HAP-1 (cell line): ENCODE results near the gene HMBS.
A peak's percentile ranks its signal among the peaks of the same experiment; 100 is the strongest.
"Not testable (repeated sequence)": the region's sequence is repeated elsewhere in the genome, so short reads cannot be mapped to it uniquely, and the experiment has no call there.

Experiments used
- DNase-seq, 2 experiments: peaks; one replicate each; pipeline ENCODE4 v3.0.0-alpha.2; 2016 to 2020; ENCODE audit warnings: low spot score in 2 of 2
- H3K27me3 ChIP-seq: fragments of 250-450 bp; sonication (Bioruptor Pico); 2 replicates; pipeline ENCODE4 v1.5.1; 2020; ENCODE audit warnings: low read depth, mild to moderate bottlenecking, moderate library complexity
- H3K36me3 ChIP-seq: fragments of 250-450 bp; sonication (Bioruptor Pico); replicated peaks from 2 replicates; pipeline ENCODE4 v1.5.1; 2020; ENCODE audit warnings: mild to moderate bottlenecking
- H3K4me1 ChIP-seq: fragments of 250-450 bp; sonication (Bioruptor Pico); 2 replicates; pipeline ENCODE4 v1.5.1; 2020; ENCODE audit warnings: mild to moderate bottlenecking
- H3K4me3 ChIP-seq: fragments of 250-450 bp; sonication (Bioruptor Pico); 2 replicates; pipeline ENCODE4 v1.5.1; 2020; ENCODE audit warnings: mild to moderate bottlenecking, moderate library complexity
- H3K9me3 ChIP-seq: fragments of 250-450 bp; sonication (Bioruptor Pico); 2 replicates; pipeline ENCODE4 v1.5.1; 2020; ENCODE audit warnings: mild to moderate bottlenecking, moderate library complexity
- in situ Hi-C: fragments of 300-500 bp; cut with MboI; formaldehyde crosslinking; loops from 3 replicates; pipeline ENCODE4 v1.14.3; 2020; ENCODE audit warnings: low sequenced_read_pairs, inconsistent platforms, mixed read lengths

Gene HMBS

GRCh38 chr11:119100994-119101758 lies 16.5 kb downstream of the HMBS start:
- H3K9me3 ChIP-seq: no peaks in the 10 kb centered on the region
- peak overlapping the region; percentile 71 for H3K4me3 ChIP-seq
- H3K27me3 ChIP-seq: no peaks in the 10 kb centered on the region
- peaks cover 15% of the 10 kb centered on the region for H3K4me1 ChIP-seq
- in situ Hi-C loops: loop anchor here (5.0 kb wide), 1 partner anchor 96 kb away; no protein-coding TSS in a partner anchor
- peaks cover 29% of the 10 kb centered on the region for H3K36me3 ChIP-seq
- peak in 1 of 2 experiments; percentile 60 for DNase-seq

DNA sequence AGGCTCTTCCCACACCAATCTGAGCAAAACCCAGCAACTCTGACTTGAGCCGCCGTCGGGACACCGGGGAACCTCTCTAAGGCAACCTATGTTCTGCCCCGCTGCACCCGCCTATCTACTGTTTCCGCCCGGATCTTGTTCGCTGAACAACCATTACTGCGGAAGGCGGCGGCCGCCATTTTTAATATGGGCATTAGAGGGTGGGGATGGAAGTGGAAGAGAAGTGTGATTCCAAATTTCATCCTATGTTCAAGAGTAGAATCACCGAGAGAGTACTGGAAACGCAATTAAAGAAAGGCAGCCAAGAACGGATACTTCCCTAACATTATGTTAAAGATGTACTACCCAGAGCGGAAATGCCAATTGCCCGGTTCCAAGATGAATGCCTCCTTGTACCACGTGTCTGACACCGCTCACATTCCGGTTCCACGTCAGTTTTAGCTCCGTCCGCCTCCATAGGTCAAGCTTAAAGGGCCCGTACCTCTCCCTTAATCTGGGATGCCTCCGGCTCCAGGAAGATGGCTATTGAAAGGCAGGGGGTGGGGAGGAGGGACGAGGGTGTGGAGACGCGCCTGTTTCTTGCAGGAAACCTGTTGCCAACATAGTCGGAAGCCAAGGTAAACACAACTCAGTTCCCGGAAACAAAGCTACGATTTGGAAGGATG lies 17.2 kb downstream of the HMBS start, which contains the start of gene DPAGT1:
Gene DPAGT1, minus strand, starts transcription at position 95 of the 665 bp plus-strand sequence. CDS start 198 bp downstream, outside the sequence.
- H3K4me1 ChIP-seq: peaks cover 23% of the 10 kb centered on the region
- in situ Hi-C loops: loop anchor here (5.0 kb wide), 1 partner anchor 95 kb away; no protein-coding TSS in a partner anchor
- peak; percentile 95 to 97 for DNase-seq
- H3K9me3 ChIP-seq: no peaks in the 10 kb centered on the region
- peak within 1 kb of the TSS; percentile 71 for H3K4me3 ChIP-seq
- no peaks in the 10 kb centered on the region for H3K27me3 ChIP-seq
- H3K36me3 ChIP-seq: peaks cover 22% of the 10 kb centered on the region

DNA sequence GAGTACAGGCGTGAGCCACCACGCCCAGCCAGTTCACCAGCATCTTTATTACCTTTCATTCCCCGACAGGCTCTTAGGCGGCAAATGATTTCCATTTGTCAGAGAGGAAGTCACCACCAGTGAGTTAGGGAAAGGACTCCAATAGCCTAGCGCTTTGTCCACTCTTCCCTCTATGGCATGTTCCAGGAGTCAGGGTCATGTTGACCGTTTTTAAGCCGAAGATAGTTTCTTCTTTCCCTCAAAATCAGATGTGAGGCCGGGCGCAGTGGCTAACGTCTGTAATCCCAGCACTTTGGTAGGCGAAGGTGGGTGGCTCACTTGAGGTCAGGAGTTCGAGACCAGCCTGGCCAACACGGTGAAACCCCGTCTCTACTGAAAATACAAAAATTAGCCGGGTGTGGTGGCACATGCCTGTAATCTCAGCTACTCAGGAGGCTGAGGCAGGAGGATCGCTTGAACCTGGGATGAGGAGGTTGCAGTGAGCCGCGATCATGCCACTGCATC lies 18.5 kb downstream of the HMBS start:
- not testable (repeated sequence) for DNase-seq, H3K27me3 ChIP-seq, H3K36me3 ChIP-seq, H3K9me3 ChIP-seq
- H3K4me3 ChIP-seq: peak overlapping the region; percentile 71
- in situ Hi-C loops: loop anchor here (5.0 kb wide), 1 partner anchor 94 kb away; no protein-coding TSS in a partner anchor
- H3K4me1 ChIP-seq: peaks cover 24% of the 10 kb centered on the region

DNA sequence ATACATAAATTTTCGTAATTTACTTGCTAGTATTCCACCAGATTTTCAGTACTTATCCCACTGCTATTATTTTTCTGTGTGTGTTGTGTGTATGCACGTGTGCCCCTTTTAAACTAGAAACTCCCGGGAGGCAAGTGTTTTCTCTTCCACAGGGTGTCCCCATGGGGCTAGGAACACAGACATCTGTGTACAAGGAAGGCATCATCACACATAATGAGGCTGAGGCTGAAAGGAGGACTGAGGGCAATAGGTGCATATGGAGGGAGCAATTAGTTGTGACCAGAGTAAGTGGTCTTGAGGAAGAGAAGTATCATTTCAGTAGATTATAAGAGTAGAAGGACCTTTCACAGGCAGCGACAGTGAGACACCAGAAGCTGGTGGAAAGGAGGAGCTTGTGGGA lies 19.1 kb downstream of the HMBS start:
- H3K27me3 ChIP-seq: no peaks in the 10 kb centered on the region
- no peak for DNase-seq

DNA sequence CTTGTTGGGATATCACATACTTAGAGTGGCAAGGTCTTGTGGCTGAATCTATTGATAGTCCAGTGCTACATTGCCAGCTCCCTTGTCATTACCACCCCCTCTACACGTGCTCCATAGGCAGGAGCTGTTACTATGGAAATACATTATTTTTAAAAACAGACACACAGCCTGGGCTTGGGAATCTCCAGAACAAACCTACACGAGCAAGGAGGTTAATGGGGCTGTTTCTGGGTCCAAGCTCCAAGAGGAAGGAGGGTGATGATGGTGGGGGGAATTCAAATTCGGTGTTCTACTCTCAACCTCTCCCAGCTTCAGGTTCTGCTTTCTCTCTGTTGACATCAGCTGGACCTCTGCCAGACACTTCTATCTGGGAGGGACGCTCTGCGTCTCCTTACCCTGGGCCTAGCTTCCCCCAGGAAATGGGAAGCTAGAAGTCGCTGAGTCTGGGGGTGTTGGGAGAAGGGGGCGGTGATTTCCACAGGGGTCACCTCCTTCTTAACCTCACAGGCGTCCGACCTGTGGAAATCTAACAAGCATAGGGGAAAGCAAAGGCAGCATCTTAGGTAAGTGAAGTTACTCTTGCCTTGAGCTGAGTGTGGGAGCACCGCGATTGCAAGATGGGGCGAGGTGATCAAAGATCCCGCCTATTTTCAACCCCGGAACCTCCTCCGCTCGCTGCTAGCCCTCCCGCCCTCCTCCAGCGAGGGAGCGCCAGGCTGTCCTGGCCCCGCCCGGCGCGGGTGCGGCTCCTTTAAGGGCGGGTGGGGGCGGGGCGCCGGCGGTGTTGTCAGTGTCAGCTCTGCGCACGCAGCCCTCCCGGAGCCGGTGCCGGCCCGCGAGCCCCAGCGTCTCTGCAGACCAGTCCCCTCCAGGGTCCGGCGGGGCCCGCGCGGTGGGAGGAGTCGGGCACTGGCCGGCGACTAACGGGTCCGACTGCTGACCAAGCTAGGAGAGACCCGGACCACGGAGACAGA lies 22.2 kb downstream of the HMBS start, which contains the start of gene C2CD2L:
Gene C2CD2L, plus strand, starts transcription at position 781 of the 974 bp plus-strand sequence. CDS start 398 bp downstream, outside the sequence.
- H3K27me3 ChIP-seq: no peaks in the 10 kb centered on the region
- H3K36me3 ChIP-seq: peaks cover 8% of the 10 kb centered on the region
- H3K4me3 ChIP-seq: peak within 1 kb of the TSS; percentile 73
- in situ Hi-C loops: no loop called here
- peaks cover 21% of the 10 kb centered on the region for H3K4me1 ChIP-seq
- H3K9me3 ChIP-seq: no peaks in the 10 kb centered on the region
- DNase-seq: peak; percentile 91 to 92

More for the DNA sequence above, 19.1 kb downstream of the HMBS start:
- Histone ChIP-seq H3K4me3 (no peak overlapping the region), H3K9me3 (no peaks in the 10 kb centered on the region), H3K4me1 (peaks cover 29% of the 10 kb centered on the region), H3K36me3 (peaks cover 3% of the 10 kb centered on the region)
- in situ Hi-C loops: loop anchor here (5.0 kb wide), 1 partner anchor 94 kb away; no protein-coding TSS in a partner anchor

- H3K36me3 ChIP-seq: peaks cover 12% of the 10 kb centered on the region
- H3K9me3 ChIP-seq: no peaks in the 10 kb centered on the region
- H3K4me3 ChIP-seq: peak overlapping the region; percentile 73
- peaks cover 21% of the 10 kb centered on the region for H3K4me1 ChIP-seq
- DNase-seq: no peak
- in situ Hi-C loops: no loop called here
- no peaks in the 10 kb centered on the region for H3K27me3 ChIP-seq
Measured at GRCh38 chr11:119107538-119108145, 23.0 kb downstream of the HMBS start.

DNA sequence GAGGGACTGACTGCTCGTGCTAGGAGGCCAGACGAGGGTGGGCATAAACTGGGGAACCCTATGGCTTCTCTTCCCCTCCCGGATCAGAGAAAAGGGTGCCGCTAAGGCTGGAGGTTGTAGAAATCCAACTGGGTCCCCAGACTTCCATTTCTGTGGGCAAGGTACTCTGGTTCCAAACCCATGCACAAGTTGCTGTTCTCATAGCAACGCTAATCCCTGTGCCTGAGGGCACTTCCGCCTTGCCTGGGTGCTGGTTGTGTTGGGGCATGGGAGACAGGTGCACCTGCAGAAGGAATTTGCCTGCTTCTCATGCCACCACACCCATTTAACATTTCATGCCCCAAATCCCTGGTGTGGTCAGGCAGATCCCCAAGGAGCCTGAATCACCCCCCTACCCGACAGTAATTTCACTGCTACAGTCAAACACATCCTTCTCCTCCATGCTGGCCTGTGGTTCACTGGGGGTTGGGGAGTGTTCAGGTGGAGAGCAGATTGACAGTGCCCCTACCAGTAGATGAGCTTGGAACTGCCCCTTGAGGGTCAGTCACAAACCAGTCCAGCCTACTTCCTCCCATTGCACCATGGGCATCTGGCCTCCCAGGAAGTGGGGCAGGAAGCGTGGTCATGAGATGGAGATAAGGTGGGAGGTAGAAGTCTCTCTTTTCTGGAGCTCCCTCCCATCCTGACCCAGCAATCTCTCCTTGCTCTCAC lies 23.6 kb downstream of the HMBS start:
- DNase-seq: peak; percentile 65 to 84

DNA sequence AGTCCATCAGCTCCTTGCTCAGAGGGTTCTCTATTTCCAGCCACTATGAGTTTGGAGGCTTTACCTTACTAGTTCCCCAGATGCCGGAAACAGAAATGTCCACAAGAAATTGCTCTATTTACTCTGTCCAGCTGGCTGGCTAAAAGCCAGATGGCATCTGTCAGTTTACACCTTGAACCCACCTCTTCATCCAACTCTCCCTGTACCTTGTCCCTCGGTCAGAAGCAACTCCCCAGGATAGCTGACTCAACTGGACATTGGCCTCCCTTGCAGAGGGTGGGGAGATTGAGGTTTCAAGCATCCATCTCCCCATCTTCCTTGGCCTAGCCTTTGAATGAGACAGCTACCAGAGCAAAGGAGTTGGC lies 24.2 kb downstream of the HMBS start:
- H3K9me3 ChIP-seq: no peaks in the 10 kb centered on the region
- H3K4me3 ChIP-seq: no peak overlapping the region; the same call in 1 of the 2 replicates
- no peaks in the 10 kb centered on the region for H3K27me3 ChIP-seq
- no peak for DNase-seq
- peaks cover 14% of the 10 kb centered on the region for H3K36me3 ChIP-seq
- in situ Hi-C loops: no loop called here
- peaks cover 16% of the 10 kb centered on the region for H3K4me1 ChIP-seq

More for the DNA sequence above, 23.6 kb downstream of the HMBS start:
- Histone ChIP-seq H3K4me1 (peaks cover 16% of the 10 kb centered on the region), H3K36me3 (peaks cover 14% of the 10 kb centered on the region), H3K9me3 (no peaks in the 10 kb centered on the region), H3K4me3 (peak overlapping the region; percentile 73), H3K27me3 (no peaks in the 10 kb centered on the region)
- in situ Hi-C loops: no loop called here

DNA sequence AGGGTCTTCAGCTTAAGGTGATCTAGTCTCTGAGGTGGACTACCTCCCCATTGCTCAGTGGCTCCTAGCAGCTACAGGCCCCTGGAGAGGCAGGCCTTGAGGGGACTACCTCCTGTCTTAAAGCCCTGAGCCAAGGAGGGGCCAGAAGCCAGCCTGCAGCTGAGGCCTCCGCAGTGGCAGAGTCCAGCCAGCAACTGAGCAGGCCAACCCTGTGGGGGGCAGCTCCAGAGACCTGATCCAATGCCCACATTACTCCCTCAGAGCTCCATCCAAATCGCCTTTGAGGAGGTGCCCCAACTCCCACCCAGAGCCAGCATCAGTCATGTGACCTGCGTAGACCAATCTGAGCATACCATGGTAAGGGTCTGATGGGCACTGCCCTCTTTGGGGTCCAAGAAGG lies 25.2 kb downstream of the HMBS start:
- in situ Hi-C loops: loop anchor here (5.0 kb wide), 1 partner anchor 52 kb away; no protein-coding TSS in a partner anchor

DNA sequence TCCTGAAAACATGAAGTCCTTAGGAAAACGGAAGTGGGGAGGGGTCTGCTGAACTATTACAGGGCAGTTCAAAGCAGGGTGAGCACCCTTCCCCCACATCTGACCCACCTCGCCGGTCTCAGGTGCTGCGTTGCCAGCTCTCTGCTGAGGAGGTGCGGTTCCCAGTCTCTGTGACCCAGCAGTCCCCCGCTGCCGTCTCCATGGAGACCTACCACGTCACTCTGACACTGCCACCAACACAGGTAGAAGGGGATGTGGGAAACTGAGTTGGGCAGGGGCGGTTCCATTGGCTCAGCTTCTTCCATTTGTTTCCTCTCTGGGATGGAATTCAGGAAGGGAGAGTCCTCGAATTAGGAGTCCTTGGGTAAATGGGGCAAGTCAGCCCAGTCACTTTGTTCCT lies 25.8 kb downstream of the HMBS start:
- peaks cover 16% of the 10 kb centered on the region for H3K4me1 ChIP-seq
- in situ Hi-C loops: loop anchor here (5.0 kb wide), 1 partner anchor 52 kb away; no protein-coding TSS in a partner anchor
- H3K36me3 ChIP-seq: peaks cover 23% of the 10 kb centered on the region

More for the DNA sequence above, 25.2 kb downstream of the HMBS start:
- Histone ChIP-seq H3K9me3 (no peaks in the 10 kb centered on the region), H3K4me1 (peaks cover 16% of the 10 kb centered on the region), H3K4me3 (no peak overlapping the region), H3K36me3 (peaks cover 20% of the 10 kb centered on the region), H3K27me3 (no peaks in the 10 kb centered on the region)
- DNase-seq: no peak

GRCh38 chr11:119111361-119111925 lies 26.8 kb downstream of the HMBS start:
- no peaks in the 10 kb centered on the region for H3K27me3 ChIP-seq

More for the DNA sequence above, 25.8 kb downstream of the HMBS start:
- no peaks in the 10 kb centered on the region for H3K27me3 ChIP-seq
- H3K9me3 ChIP-seq: no peaks in the 10 kb centered on the region
- H3K4me3 ChIP-seq: no peak overlapping the region
- DNase-seq: no peak

More at GRCh38 chr11:119111361-119111925, 26.8 kb downstream of the HMBS start:
- Histone ChIP-seq H3K36me3 (peaks cover 25% of the 10 kb centered on the region), H3K4me3 (no peak overlapping the region), H3K9me3 (no peaks in the 10 kb centered on the region), H3K4me1 (peaks cover 13% of the 10 kb centered on the region)
- no peak for DNase-seq
- in situ Hi-C loops: loop anchor here (5.0 kb wide), 1 partner anchor 51 kb away; no protein-coding TSS in a partner anchor
